Measurements from ENCODE around the gene BCAT1.
"Not testable (repeated sequence)": the region's sequence is repeated elsewhere in the genome, so short reads cannot be mapped to it uniquely, and the experiment has no call there.

Gene BCAT1

GRCh38 chr12:24901576-24902461, 47.1 kb downstream of the BCAT1 start:
- in situ Hi-C loops (cut with MboI; ENCODE audit: low sequenced_read_pairs) = no loop called here

- in situ Hi-C loops (cut with MboI; ENCODE audit: low sequenced_read_pairs) = no loop called here
These were observed 48.7 kb downstream of the BCAT1 start for GRCh38 chr12:24900196-24900595.

GRCh38 chr12:24899503-24900075, 49.3 kb downstream of the BCAT1 start:
- in situ Hi-C loops (cut with MboI; ENCODE audit: low sequenced_read_pairs) = no loop called here

- in situ Hi-C loops (cut with MboI; ENCODE audit: low sequenced_read_pairs) = no loop called here
These were observed 50.3 kb downstream of the BCAT1 start for GRCh38 chr12:24898606-24899005.

- in situ Hi-C loops (cut with MboI; ENCODE audit: low sequenced_read_pairs) = no loop called here
These were observed 50.7 kb downstream of the BCAT1 start for GRCh38 chr12:24898185-24898584.

- in situ Hi-C loops (cut with MboI; ENCODE audit: low sequenced_read_pairs) = no loop called here
These were observed 52.7 kb downstream of the BCAT1 start for GRCh38 chr12:24896171-24896570.

GRCh38 chr12:24895612-24896011, 53.3 kb downstream of the BCAT1 start:
- in situ Hi-C loops (cut with MboI; ENCODE audit: low sequenced_read_pairs) = no loop called here

GRCh38 chr12:24894879-24895278, 54.0 kb downstream of the BCAT1 start:
- in situ Hi-C loops (cut with MboI; ENCODE audit: low sequenced_read_pairs) = no loop called here

- in situ Hi-C loops (cut with MboI; ENCODE audit: low sequenced_read_pairs) = no loop called here
These were observed 58.7 kb downstream of the BCAT1 start for GRCh38 chr12:24890048-24890803.

- in situ Hi-C loops (cut with MboI; ENCODE audit: low sequenced_read_pairs) = no loop called here
These were observed 59.5 kb downstream of the BCAT1 start for GRCh38 chr12:24889411-24889810.

GRCh38 chr12:24888813-24889212, 60.1 kb downstream of the BCAT1 start:
- in situ Hi-C loops (cut with MboI; ENCODE audit: low sequenced_read_pairs) = no loop called here

- in situ Hi-C loops (cut with MboI; ENCODE audit: low sequenced_read_pairs) = no loop called here
These were observed 64.0 kb downstream of the BCAT1 start for GRCh38 chr12:24884911-24885310.

GRCh38 chr12:24881724-24882371, 67.1 kb downstream of the BCAT1 start:
- in situ Hi-C loops (cut with MboI; ENCODE audit: low sequenced_read_pairs) = no loop called here

GRCh38 chr12:24881227-24881626, 67.7 kb downstream of the BCAT1 start:
- in situ Hi-C loops (cut with MboI; ENCODE audit: low sequenced_read_pairs) = no loop called here

- in situ Hi-C loops (cut with MboI; ENCODE audit: low sequenced_read_pairs) = no loop called here
These were observed 68.2 kb downstream of the BCAT1 start for GRCh38 chr12:24880732-24881131.

GRCh38 chr12:24879644-24880043, 69.3 kb downstream of the BCAT1 start:
- in situ Hi-C loops (cut with MboI; ENCODE audit: low sequenced_read_pairs) = no loop called here

GRCh38 chr12:24875014-24875413, 73.9 kb downstream of the BCAT1 start:
- in situ Hi-C loops (cut with MboI; ENCODE audit: low sequenced_read_pairs) = no loop called here

GRCh38 chr12:24872211-24872610, 76.7 kb downstream of the BCAT1 start:
- in situ Hi-C loops (cut with MboI; ENCODE audit: low sequenced_read_pairs) = no loop called here

GRCh38 chr12:24866139-24866538, 82.8 kb downstream of the BCAT1 start:
- in situ Hi-C loops (cut with MboI; ENCODE audit: low sequenced_read_pairs) = not testable (repeated sequence)

GRCh38 chr12:24864796-24865125, 84.1 kb downstream of the BCAT1 start:
- in situ Hi-C loops (cut with MboI; ENCODE audit: low sequenced_read_pairs) = no loop called here

- in situ Hi-C loops (cut with MboI; ENCODE audit: low sequenced_read_pairs) = no loop called here
These were observed 86.9 kb downstream of the BCAT1 start for GRCh38 chr12:24861766-24862540.
